ENCODE results near the gene ELAVL4. TPM values are rescaled to one million over a fixed set of nuclear protein-coding genes. Genes with fewer than 3 reads are reported as not detected.

ELAVL4 gene
- total RNA-seq, 3 donors from 2014 or later (not counting 1 experiment from before 2014, with no cell fraction given): not detected

DNA sequence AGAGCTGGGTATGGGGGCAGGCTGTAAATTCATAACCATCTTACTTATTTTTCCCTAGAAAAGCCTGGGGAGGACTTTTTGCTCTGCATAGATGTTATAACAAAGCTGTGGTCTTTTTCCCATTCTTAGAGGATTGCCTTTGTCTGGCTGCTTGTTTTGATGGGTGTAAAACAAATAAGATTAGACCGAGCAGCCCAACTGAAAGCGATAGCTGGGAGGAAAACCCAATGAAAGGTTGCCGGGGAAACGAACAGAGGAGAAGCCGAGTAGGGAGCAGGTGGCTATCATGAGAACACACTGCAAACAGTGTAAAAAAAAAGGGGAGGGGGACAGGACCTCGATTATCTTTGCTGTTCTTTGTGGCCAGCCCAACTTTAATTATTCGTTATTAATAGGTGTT lies 1.9 kb downstream of the ELAVL4 start:
- H3K27ac Mint-ChIP-seq: no peak overlapping the region
- H3K27me3 Mint-ChIP-seq (ENCODE audit: low read depth in 2 of 2): peaks cover 40 to 51% of the 10 kb centered on the region in 2 donors
- intact Hi-C loops (cut with micrococcal nuclease): no loop called here

DNA sequence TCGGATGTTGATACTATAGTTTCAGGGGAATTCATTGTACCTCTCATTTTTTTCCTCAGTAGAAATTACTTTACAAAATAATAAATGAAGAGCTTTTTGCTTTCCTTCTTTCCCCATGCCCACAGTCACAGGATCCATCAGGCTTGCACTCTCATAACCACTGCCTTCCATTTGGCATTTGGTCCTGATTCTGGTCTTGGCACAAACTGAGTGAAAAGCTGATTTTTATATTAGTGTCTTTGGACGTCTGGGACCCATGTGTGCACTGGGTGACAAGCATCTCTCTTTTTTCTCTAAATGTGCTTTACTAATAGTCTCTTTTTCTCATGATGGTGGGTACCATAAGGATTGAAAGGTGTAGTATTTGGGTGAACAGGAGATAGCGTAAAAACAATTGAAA lies 2.8 kb downstream of the ELAVL4 start:
- intact Hi-C loops (cut with micrococcal nuclease): no loop called here
- H3K4me3 ChIP-seq (ENCODE audit: low read length): no peak overlapping the region
- peaks cover 9% of the 10 kb centered on the region for H3K4me1 ChIP-seq (ENCODE audit: control insufficient read depth, insufficient read depth, low read length)
- H3K27me3 ChIP-seq (ENCODE audit: control insufficient read depth, insufficient read depth, low read length): peaks cover 11% of the 10 kb centered on the region
- WGBS (ENCODE audit: insufficient coverage): 100% methylated on average over 1 of the region's 3 CpGs
- no peaks in the 10 kb centered on the region for H3K9me3 ChIP-seq (ENCODE audit: control insufficient read depth, insufficient read depth, low read length)
- Mint-ChIP-seq H3K27me3 (ENCODE audit: low read depth in 2 of 2) (peaks cover 34 to 43% of the 10 kb centered on the region in 2 donors), H3K4me3 (no peak overlapping the region), H3K36me3 (no peaks in the 10 kb centered on the region), H3K9me3 (no peaks in the 10 kb centered on the region), H3K27ac (no peak overlapping the region), H3K4me1 (peaks cover 0 to 15% of the 10 kb centered on the region in 2 donors)
- ATAC-seq (no peak), DNase-seq (no peak)
- no peak overlapping the region for H3K27ac ChIP-seq (ENCODE audit: low read length)
- no peak for TF ChIP-seq CTCF (IDR thresholded peaks at IDR 0.05)
- no peaks in the 10 kb centered on the region for H3K36me3 ChIP-seq (ENCODE audit: control insufficient read depth, insufficient read depth, low read length)

More for the DNA sequence above, 1.9 kb downstream of the ELAVL4 start:
- Histone ChIP-seq H3K27ac (ENCODE audit: low read length) (no peak overlapping the region), H3K4me3 (ENCODE audit: low read length) (no peak overlapping the region), H3K36me3 (ENCODE audit: control insufficient read depth, insufficient read depth, low read length) (no peaks in the 10 kb centered on the region), H3K9me3 (ENCODE audit: control insufficient read depth, insufficient read depth, low read length) (no peaks in the 10 kb centered on the region), H3K27me3 (ENCODE audit: control insufficient read depth, insufficient read depth, low read length) (peaks cover 11% of the 10 kb centered on the region), H3K4me1 (ENCODE audit: control insufficient read depth, insufficient read depth, low read length) (peaks cover 9% of the 10 kb centered on the region)
- no peak for TF ChIP-seq CTCF (IDR thresholded peaks at IDR 0.05)
- 2% methylated on average over 5 of the region's 7 CpGs for WGBS (ENCODE audit: insufficient coverage)
- Mint-ChIP-seq H3K36me3 (no peaks in the 10 kb centered on the region), H3K9me3 (no peaks in the 10 kb centered on the region), H3K4me3 (no peak overlapping the region), H3K4me1 (peaks cover 0 to 15% of the 10 kb centered on the region in 2 donors)
- ATAC-seq (no peak), DNase-seq (no peak)

GRCh38 chr1:50112193-50112592 lies 3.5 kb downstream of the ELAVL4 start:
- Mint-ChIP-seq H3K27me3 (ENCODE audit: low read depth in 2 of 2) (peaks cover 34 to 42% of the 10 kb centered on the region in 2 donors), H3K4me1 (peaks cover 0 to 15% of the 10 kb centered on the region in 2 donors), H3K27ac (no peak overlapping the region), H3K4me3 (no peak overlapping the region), H3K36me3 (no peaks in the 10 kb centered on the region), H3K9me3 (no peaks in the 10 kb centered on the region)
- H3K4me1 ChIP-seq (ENCODE audit: control insufficient read depth, insufficient read depth, low read length): peaks cover 9% of the 10 kb centered on the region
- TF ChIP-seq CTCF (IDR thresholded peaks at IDR 0.05): no peak
- intact Hi-C loops (cut with micrococcal nuclease): no loop called here
- no peak for ATAC-seq
- peaks cover 11% of the 10 kb centered on the region for H3K27me3 ChIP-seq (ENCODE audit: control insufficient read depth, insufficient read depth, low read length)
- no CpG with 5 or more reads among the region's 3 CpGs for WGBS (ENCODE audit: insufficient coverage)
- no peaks in the 10 kb centered on the region for H3K36me3 ChIP-seq (ENCODE audit: control insufficient read depth, insufficient read depth, low read length)
- H3K4me3 ChIP-seq (ENCODE audit: low read length): no peak overlapping the region
- no peak overlapping the region for H3K27ac ChIP-seq (ENCODE audit: low read length)
- DNase-seq: no peak
- no peaks in the 10 kb centered on the region for H3K9me3 ChIP-seq (ENCODE audit: control insufficient read depth, insufficient read depth, low read length)

GRCh38 chr1:50123071-50123470 lies 14.4 kb downstream of the ELAVL4 start:
- no peak for TF ChIP-seq CTCF (IDR thresholded peaks at IDR 0.05)
- Histone ChIP-seq H3K4me3 (ENCODE audit: low read length) (no peak overlapping the region), H3K36me3 (ENCODE audit: control insufficient read depth, insufficient read depth, low read length) (no peaks in the 10 kb centered on the region), H3K9me3 (ENCODE audit: control insufficient read depth, insufficient read depth, low read length) (no peaks in the 10 kb centered on the region), H3K27me3 (ENCODE audit: control insufficient read depth, insufficient read depth, low read length) (no peaks in the 10 kb centered on the region), H3K4me1 (ENCODE audit: control insufficient read depth, insufficient read depth, low read length) (no peaks in the 10 kb centered on the region), H3K27ac (ENCODE audit: low read length) (no peak overlapping the region)
- Mint-ChIP-seq H3K36me3 (no peaks in the 10 kb centered on the region), H3K27me3 (ENCODE audit: low read depth in 2 of 2) (peaks cover 11 to 27% of the 10 kb centered on the region in 2 donors), H3K4me3 (no peak overlapping the region), H3K27ac (no peak overlapping the region), H3K9me3 (peaks cover 0 to 2% of the 10 kb centered on the region in 2 donors), H3K4me1 (no peaks in the 10 kb centered on the region)
- no peak for ATAC-seq
- DNase-seq: no peak
- intact Hi-C loops (cut with micrococcal nuclease): no loop called here
